Hair follicle dermal papilla cell (primary cell): ENCODE results near the gene CHP1. TPM values are rescaled to one million over a fixed set of nuclear protein-coding genes. Genes with fewer than 3 reads are reported as not detected.

Experiments used
- total RNA-seq: library from RNA; depleted of rRNA; stranded (reverse); fragments of >200 nt; gene quantifications from 2 replicates; pipeline ENCODE4 v1.2.3, GENCODE V29; 2012

CHP1 gene
- total RNA-seq, result 94.6 and 111 TPM in 2 replicates

DNA sequence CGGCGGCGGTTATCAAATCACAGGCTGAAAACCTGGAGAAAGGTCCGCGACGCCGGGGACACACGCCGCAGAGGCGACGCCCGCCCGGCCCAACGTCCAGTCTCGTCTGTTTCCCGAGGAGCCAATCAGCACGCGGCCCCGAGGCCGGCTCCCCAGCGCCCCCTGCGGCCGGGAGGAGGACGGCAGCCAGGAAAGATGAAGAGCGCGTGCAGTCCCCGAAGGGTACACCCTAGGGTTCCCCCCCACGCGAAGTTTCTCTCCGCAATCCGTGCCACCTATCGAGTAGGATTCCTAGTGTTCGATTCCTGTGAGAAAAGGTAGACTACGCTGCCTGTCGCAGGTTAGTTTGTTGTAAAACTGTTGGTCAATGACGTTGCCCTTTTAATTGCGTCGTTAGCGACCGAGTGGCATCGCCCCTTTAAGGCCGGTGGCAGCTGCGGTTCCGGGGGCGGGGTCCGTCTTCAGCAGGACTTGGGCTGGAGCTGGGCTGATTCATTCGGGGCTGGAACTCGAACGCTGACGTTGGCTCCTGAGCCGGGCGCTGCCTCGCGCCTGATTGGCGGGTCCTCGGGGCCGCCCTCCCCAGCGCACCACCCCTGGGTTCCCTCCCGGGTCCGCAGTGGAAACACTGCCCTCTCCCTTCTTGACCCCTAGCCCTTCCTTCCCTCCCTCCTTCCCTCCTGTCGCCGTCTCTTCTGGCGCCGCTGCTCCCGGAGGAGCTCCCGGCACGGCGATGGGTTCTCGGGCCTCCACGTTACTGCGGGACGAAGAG, at the start of gene CHP1, which contains the start of gene EXD1:
TSS of gene CHP1 (plus strand) at position 619 of the 772 bp plus-strand sequence. CDS start at position 734, 115 bp downstream.
TSS of gene EXD1 (minus strand) at position 108 of the 772 bp plus-strand sequence. CDS start 4,182 bp downstream, outside the sequence.

Other genes with a start within 250 kb of the CHP1 start
- gene INO80, start 115.0 kb upstream of the CHP1 start, total RNA-seq, result 28.1 and 28.4 TPM in 2 replicates
- not detected in 2 replicates for gene EXD1, start 511 bp upstream of the CHP1 start, total RNA-seq
- gene OIP5, start 101.3 kb downstream of the CHP1 start, total RNA-seq, result 0.36 and 0.65 TPM in 2 replicates
- gene NUSAP1, start 101.6 kb downstream of the CHP1 start, total RNA-seq, result 10.8 and 11.2 TPM in 2 replicates
- gene NDUFAF1, start 171.2 kb downstream of the CHP1 start, total RNA-seq, result 17.2 and 22.2 TPM in 2 replicates
- 26.8 and 29.1 TPM in 2 replicates for gene RTF1, start 185.8 kb downstream of the CHP1 start, total RNA-seq